ENCODE data around the gene GLRA2.
"Not testable (repeated sequence)": the region's sequence is repeated elsewhere in the genome, so short reads cannot be mapped to it uniquely, and the experiment has no call there.

Gene GLRA2

DNA sequence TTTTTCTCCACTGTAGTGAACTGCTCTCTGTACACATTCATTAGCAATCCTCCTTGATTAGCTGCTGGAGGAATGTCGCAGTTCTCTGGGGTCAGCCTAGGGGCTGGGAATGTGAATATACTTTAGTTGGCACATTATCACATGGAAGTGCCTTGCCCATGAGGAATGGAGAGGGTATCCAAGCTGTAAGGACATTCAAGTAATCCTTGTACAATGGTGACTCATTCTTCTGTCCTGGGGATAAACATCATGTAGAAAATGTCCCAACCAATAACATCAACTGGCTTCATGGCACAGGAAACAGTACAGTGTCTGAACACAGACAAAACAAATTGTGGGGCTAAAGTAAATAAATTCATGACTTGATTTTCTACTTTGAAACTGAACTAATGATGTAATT is 147.1 kb downstream of the GLRA2 start:
- no peaks in the 10 kb centered on the region for H3K79me2 ChIP-seq (ENCODE audit: insufficient read depth, low read depth)
- no peak overlapping the region for H3K4me3 ChIP-seq (IDR thresholded peaks at IDR 0.05; ENCODE audit: insufficient read depth, low read depth, low read length)
- H3K27ac ChIP-seq: no peak overlapping the region
- TF ChIP-seq, protein P1, sequence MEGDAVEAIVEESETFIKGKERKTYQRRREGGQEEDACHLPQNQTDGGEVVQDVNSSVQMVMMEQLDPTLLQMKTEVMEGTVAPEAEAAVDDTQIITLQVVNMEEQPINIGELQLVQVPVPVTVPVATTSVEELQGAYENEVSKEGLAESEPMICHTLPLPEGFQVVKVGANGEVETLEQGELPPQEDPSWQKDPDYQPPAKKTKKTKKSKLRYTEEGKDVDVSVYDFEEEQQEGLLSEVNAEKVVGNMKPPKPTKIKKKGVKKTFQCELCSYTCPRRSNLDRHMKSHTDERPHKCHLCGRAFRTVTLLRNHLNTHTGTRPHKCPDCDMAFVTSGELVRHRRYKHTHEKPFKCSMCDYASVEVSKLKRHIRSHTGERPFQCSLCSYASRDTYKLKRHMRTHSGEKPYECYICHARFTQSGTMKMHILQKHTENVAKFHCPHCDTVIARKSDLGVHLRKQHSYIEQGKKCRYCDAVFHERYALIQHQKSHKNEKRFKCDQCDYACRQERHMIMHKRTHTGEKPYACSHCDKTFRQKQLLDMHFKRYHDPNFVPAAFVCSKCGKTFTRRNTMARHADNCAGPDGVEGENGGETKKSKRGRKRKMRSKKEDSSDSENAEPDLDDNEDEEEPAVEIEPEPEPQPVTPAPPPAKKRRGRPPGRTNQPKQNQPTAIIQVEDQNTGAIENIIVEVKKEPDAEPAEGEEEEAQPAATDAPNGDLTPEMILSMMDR (conservative IDR thresholded peaks at IDR 0.05; ENCODE audit: low read depth, low read length): no peak
- H4K20me1 ChIP-seq (ENCODE audit: insufficient read depth): no peaks in the 10 kb centered on the region
- H3K4me1 ChIP-seq (ENCODE audit: low read depth, poor library complexity, severe bottlenecking): no peaks in the 10 kb centered on the region
- no peaks in the 10 kb centered on the region for H3K36me3 ChIP-seq (ENCODE audit: insufficient read depth)
- no peak overlapping the region for H3K9ac ChIP-seq
- H3K4me2 ChIP-seq: no peak overlapping the region
- H3K27me3 ChIP-seq (ENCODE audit: insufficient read depth, low read depth): no peaks in the 10 kb centered on the region
- no peak overlapping the region for H2AFZ ChIP-seq (ENCODE audit: low read depth)

DNA sequence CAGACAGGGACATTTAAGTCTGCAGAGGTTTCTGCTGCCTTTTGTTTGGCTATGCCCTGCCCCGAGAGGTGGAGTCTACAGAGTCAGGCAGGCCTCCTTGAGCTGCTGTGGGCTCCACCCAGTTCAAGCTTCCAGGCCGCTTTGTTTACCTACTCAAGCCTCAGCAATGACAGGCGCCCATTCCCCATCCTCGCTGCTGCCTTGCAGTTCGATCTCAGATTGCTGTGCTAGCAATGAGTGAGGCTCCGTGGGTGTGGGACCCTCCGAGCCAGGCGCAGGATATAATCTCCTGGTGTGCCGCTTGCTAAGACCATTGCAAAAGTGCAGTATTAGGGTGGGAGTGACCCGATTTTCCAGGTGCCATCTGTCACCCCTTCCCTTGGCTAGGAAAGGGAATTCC is 159.0 kb downstream of the GLRA2 start:
- H3K4me1 ChIP-seq (ENCODE audit: low read depth, poor library complexity, severe bottlenecking); H4K20me1 ChIP-seq (ENCODE audit: insufficient read depth); H3K79me2 ChIP-seq (ENCODE audit: insufficient read depth, low read depth); H3K4me3 ChIP-seq (IDR thresholded peaks at IDR 0.05; ENCODE audit: insufficient read depth, low read depth, low read length); H3K27me3 ChIP-seq (ENCODE audit: insufficient read depth, low read depth); H3K9ac ChIP-seq; H3K27ac ChIP-seq; H3K36me3 ChIP-seq (ENCODE audit: insufficient read depth); H3K4me2 ChIP-seq; H2AFZ ChIP-seq (ENCODE audit: low read depth): not testable (repeated sequence)

DNA sequence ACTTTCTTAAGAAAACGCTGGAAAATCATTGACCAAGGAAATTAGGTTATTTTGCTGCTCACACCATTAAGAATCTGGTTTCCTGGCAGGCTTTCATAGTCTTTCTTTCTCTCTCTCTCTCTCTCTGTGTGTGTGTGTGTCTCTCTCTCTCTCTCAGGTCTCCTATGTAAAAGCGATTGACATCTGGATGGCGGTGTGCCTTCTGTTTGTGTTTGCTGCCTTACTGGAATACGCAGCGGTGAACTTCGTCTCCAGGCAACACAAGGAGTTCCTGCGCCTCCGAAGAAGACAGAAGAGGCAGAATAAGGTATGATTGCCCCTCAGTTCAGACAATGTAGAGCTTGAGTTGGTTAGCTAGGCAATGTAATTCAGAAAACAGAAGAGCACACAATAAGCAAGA is 161.2 kb downstream of the GLRA2 start:
- Histone ChIP-seq H3K36me3 (ENCODE audit: insufficient read depth) (no peaks in the 10 kb centered on the region), H2AFZ (ENCODE audit: low read depth) (no peak overlapping the region), H3K9ac (no peak overlapping the region), H4K20me1 (ENCODE audit: insufficient read depth) (no peaks in the 10 kb centered on the region), H3K4me3 (IDR thresholded peaks at IDR 0.05; ENCODE audit: insufficient read depth, low read depth, low read length) (no peak overlapping the region), H3K27me3 (ENCODE audit: insufficient read depth, low read depth) (no peaks in the 10 kb centered on the region), H3K27ac (no peak overlapping the region), H3K4me1 (ENCODE audit: low read depth, poor library complexity, severe bottlenecking) (no peaks in the 10 kb centered on the region), H3K79me2 (ENCODE audit: insufficient read depth, low read depth) (no peaks in the 10 kb centered on the region), H3K4me2 (no peak overlapping the region)
- TF ChIP-seq, protein P1 (conservative IDR thresholded peaks at IDR 0.05; ENCODE audit: low read depth, low read length): no peak

DNA sequence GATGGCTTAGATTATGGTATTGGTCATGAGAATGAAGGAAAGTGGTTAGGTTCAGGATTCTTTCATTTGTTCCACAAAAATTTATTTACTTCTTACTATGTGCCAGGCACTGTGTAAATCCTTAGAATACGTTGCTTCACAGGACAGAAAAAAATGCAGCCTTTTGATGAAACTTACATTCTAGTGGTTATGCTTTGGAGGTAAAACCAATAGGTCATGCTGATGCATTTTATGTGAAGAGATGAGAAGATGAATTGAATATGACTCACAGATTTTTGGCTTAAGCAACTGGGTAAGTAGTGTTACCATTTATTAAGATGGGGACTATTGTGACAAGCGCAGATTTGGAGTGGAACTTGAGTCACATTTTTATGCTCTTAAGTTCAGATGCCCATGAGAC is 165.3 kb downstream of the GLRA2 start:
- H2AFZ ChIP-seq (ENCODE audit: low read depth): no peak overlapping the region
- no peaks in the 10 kb centered on the region for H3K4me1 ChIP-seq (ENCODE audit: low read depth, poor library complexity, severe bottlenecking)
- no peak overlapping the region for H3K27ac ChIP-seq
- H4K20me1 ChIP-seq (ENCODE audit: insufficient read depth): no peaks in the 10 kb centered on the region
- H3K4me2 ChIP-seq: no peak overlapping the region
- H3K9ac ChIP-seq: no peak overlapping the region
- TF ChIP-seq, protein P1 (conservative IDR thresholded peaks at IDR 0.05; ENCODE audit: low read depth, low read length): no peak
- H3K4me3 ChIP-seq (IDR thresholded peaks at IDR 0.05; ENCODE audit: insufficient read depth, low read depth, low read length): no peak overlapping the region
- H3K27me3 ChIP-seq (ENCODE audit: insufficient read depth, low read depth): no peaks in the 10 kb centered on the region
- no peaks in the 10 kb centered on the region for H3K36me3 ChIP-seq (ENCODE audit: insufficient read depth)
- H3K79me2 ChIP-seq (ENCODE audit: insufficient read depth, low read depth): no peaks in the 10 kb centered on the region

DNA sequence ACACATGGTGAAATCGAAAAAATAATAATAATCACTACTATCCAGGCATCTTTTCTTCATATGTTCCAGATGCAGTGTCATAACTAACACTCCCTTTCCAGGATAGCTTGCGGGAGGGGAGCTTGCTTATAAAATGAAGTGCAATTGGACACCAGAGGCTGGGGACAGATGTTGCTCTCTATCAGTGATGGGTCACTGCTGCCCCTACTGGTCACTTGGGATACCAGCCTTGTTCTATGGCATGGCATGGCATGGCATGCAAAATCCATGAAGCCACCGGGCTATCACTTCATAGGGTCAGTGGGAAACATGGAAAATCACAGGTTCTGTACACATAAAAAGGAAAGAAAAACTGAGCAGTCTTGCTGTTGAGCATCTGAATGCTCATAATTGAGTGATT is 168.1 kb downstream of the GLRA2 start:
- Histone ChIP-seq H3K27ac (no peak overlapping the region), H3K27me3 (ENCODE audit: insufficient read depth, low read depth) (no peaks in the 10 kb centered on the region), H3K4me1 (ENCODE audit: low read depth, poor library complexity, severe bottlenecking) (no peaks in the 10 kb centered on the region), H3K9ac (no peak overlapping the region), H3K4me3 (IDR thresholded peaks at IDR 0.05; ENCODE audit: insufficient read depth, low read depth, low read length) (no peak overlapping the region), H2AFZ (ENCODE audit: low read depth) (no peak overlapping the region), H3K79me2 (ENCODE audit: insufficient read depth, low read depth) (no peaks in the 10 kb centered on the region), H3K4me2 (no peak overlapping the region), H4K20me1 (ENCODE audit: insufficient read depth) (no peaks in the 10 kb centered on the region), H3K36me3 (ENCODE audit: insufficient read depth) (no peaks in the 10 kb centered on the region)
- TF ChIP-seq, protein P1 (conservative IDR thresholded peaks at IDR 0.05; ENCODE audit: low read depth, low read length): peak; percentile 65
